Measurements from ENCODE around the gene RANBP10.

- TF ChIP-seq CTCF (IDR thresholded peaks at IDR 0.05; ENCODE audit: insufficient read depth, low read length, poor library complexity, severe bottlenecking) (no peak), EZH2phosphoT487 (conservative IDR thresholded peaks at IDR 0.05; ENCODE audit: low read length) (no peak)
Observed at GRCh38 chr16:67807148-67807682, 855 bp upstream of the RANBP10 start.
